LNCAP (cell line): ENCODE results near the gene TMEM220.
A peak's percentile ranks its signal among the peaks of the same experiment; 100 is the strongest.

Experiments
- CTCF ChIP-seq: fragments of 450-650 bp; IDR thresholded peaks from 2 replicates; pipeline ENCODE4 v1.5.1; 2017; ENCODE audit warnings: mild to moderate bottlenecking

The TMEM220 gene

GRCh38 chr17:10698096-10698818, 31.6 kb downstream of the TMEM220 start:
- TF ChIP-seq CTCF: no peak

GRCh38 chr17:10697092-10698081, 32.4 kb downstream of the TMEM220 start, which contains the start of the genes ADPRM and SCO1:
Gene ADPRM (plus strand): TSS chr17:10697594. CDS start chr17:10704927, 7,333 bp downstream.
Gene SCO1 (minus strand): TSS chr17:10697533. CDS start chr17:10697507, 26 bp downstream.
- peak; percentile 35; the same call in 1 of the 2 replicates for TF ChIP-seq CTCF

GRCh38 chr17:10687499-10687898, 42.3 kb downstream of the TMEM220 start:
- TF ChIP-seq CTCF: no peak

GRCh38 chr17:10683853-10684252, 46.0 kb downstream of the TMEM220 start:
- TF ChIP-seq CTCF: peak; percentile 57

- no peak for TF ChIP-seq CTCF
These were observed 47.9 kb downstream of the TMEM220 start for GRCh38 chr17:10681866-10682446.

- TF ChIP-seq CTCF: no peak
These were observed 55.1 kb downstream of the TMEM220 start for GRCh38 chr17:10674704-10675103.

- no peak for TF ChIP-seq CTCF
These were observed 56.5 kb downstream of the TMEM220 start for GRCh38 chr17:10673312-10673711.
